Ishikawa (cell line): ENCODE results near the gene PARVB.

Experiments used
- CEBPB ChIP-seq: IDR thresholded peaks from 2 replicates; pipeline ENCODE4 v1.6.1; 2012
- CREB1 ChIP-seq: IDR thresholded peaks from 2 replicates; pipeline ENCODE4 v1.6.1; 2012; ENCODE audit warnings: low read depth
- EGR1 ChIP-seq: IDR thresholded peaks from 2 replicates; pipeline ENCODE4 v1.6.1; 2012
- EP300 ChIP-seq: IDR thresholded peaks from 2 replicates; pipeline ENCODE4 v1.6.1; 2012; ENCODE audit warnings: borderline replicate concordance
- FOXM1 ChIP-seq: IDR thresholded peaks from 2 replicates; pipeline ENCODE4 v1.6.1; 2012; ENCODE audit warnings: low read depth, borderline replicate concordance
- MAX ChIP-seq: IDR thresholded peaks from 2 replicates; pipeline ENCODE4 v1.6.1; 2012
- NFIC ChIP-seq: IDR thresholded peaks from 2 replicates; pipeline ENCODE4 v1.6.1; 2012
- RAD21 ChIP-seq: IDR thresholded peaks from 2 replicates; pipeline ENCODE4 v1.6.1; 2012; ENCODE audit warnings: low read depth
- REST ChIP-seq: IDR thresholded peaks from 2 replicates; pipeline ENCODE4 v1.6.1; 2012; ENCODE audit warnings: low read depth, mild to moderate bottlenecking
- TAF1 ChIP-seq: IDR thresholded peaks from 2 replicates; pipeline ENCODE4 v1.6.1; 2012; ENCODE audit warnings: low read depth, mild to moderate bottlenecking
- TCF12 ChIP-seq: IDR thresholded peaks from 2 replicates; pipeline ENCODE4 v1.6.1; 2012; ENCODE audit warnings: low read depth
- TEAD4 ChIP-seq: IDR thresholded peaks from 2 replicates; pipeline ENCODE4 v1.6.1; 2012
- USF1 ChIP-seq: IDR thresholded peaks from 2 replicates; pipeline ENCODE4 v1.6.1; 2012
- YY1 ChIP-seq: IDR thresholded peaks from 2 replicates; pipeline ENCODE4 v1.6.1; 2012; ENCODE audit warnings: low read depth
- ZBTB7A ChIP-seq: IDR thresholded peaks from 2 replicates; pipeline ENCODE4 v1.6.1; 2012; ENCODE audit warnings: low read depth

PARVB gene

GRCh38 chr22:44179196-44179988, 155.3 kb downstream of the PARVB start:
- TF ChIP-seq CREB1 (no peak), TEAD4 (no peak), MAX (no peak), EP300 (no peak), CEBPB (no peak), EGR1 (no peak)

GRCh38 chr22:44179989-44180705, 156.0 kb downstream of the PARVB start:
- no peak for TF ChIP-seq EGR1
- no peak for TF ChIP-seq ZBTB7A
- TF ChIP-seq RAD21, result no peak
- TF ChIP-seq CREB1, result no peak
- no peak for TF ChIP-seq NFIC

GRCh38 chr22:44180706-44181032, 156.6 kb downstream of the PARVB start, which contains the start of gene PARVG:
Gene PARVG (plus strand): TSS chr22:44180925. CDS start chr22:44183330, 2,405 bp downstream.
- TF ChIP-seq REST (no peak), FOXM1 (no peak), TCF12 (no peak), TEAD4 (no peak), CREB1 (no peak; the same call in 1 of the 2 replicates), EGR1 (no peak), CEBPB (no peak), RAD21 (no peak), ZBTB7A (no peak), NFIC (no peak), USF1 (no peak), TAF1 (no peak)

GRCh38 chr22:44181033-44181911, 157.2 kb downstream of the PARVB start:
- TF ChIP-seq ZBTB7A (no peak), CREB1 (no peak), CEBPB (no peak), USF1 (no peak), EP300 (no peak), YY1 (no peak), TCF12 (no peak), FOXM1 (no peak), TAF1 (no peak), MAX (no peak)

- TF ChIP-seq RAD21, result no peak
Observed at GRCh38 chr22:44181912-44182587, 157.9 kb downstream of the PARVB start.

GRCh38 chr22:44182588-44183286, 158.6 kb downstream of the PARVB start:
- TF ChIP-seq NFIC, result no peak
- no peak for TF ChIP-seq RAD21
- no peak for TF ChIP-seq CREB1
- TF ChIP-seq YY1, result no peak
- TF ChIP-seq CEBPB, result no peak
- TF ChIP-seq USF1, result no peak
- TF ChIP-seq EGR1, result no peak
